Neural crest cell (in vitro differentiated cells): Measurements from ENCODE around the gene CCDC32. TPM values are rescaled to one million over a fixed set of nuclear protein-coding genes. Genes with fewer than 3 reads are reported as not detected.

Source experiments
- DNase-seq: peaks from one replicate; pipeline ENCODE4 v3.0.0; 2021; ENCODE audit warnings: low read depth, mixed read lengths, low spot score
- H3K27ac Mint-ChIP-seq: one replicate; pipeline ENCODE4 v1.8.0; 2021; ENCODE audit warnings: mild to moderate bottlenecking, mixed read lengths; ENCODE audit not compliant: unreplicated experiment
- H3K27me3 Mint-ChIP-seq: 2 replicates; pipeline ENCODE4 v1.8.0; 2021; ENCODE audit warnings: low read depth, mild to moderate bottlenecking, mixed read lengths
- H3K36me3 Mint-ChIP-seq: 2 replicates; pipeline ENCODE4 v1.8.0; 2021; ENCODE audit warnings: low read depth, mild to moderate bottlenecking, mixed read lengths
- H3K4me1 Mint-ChIP-seq: 2 replicates; pipeline ENCODE4 v1.8.0; 2021; ENCODE audit warnings: mixed read lengths
- H3K4me3 Mint-ChIP-seq: one replicate; pipeline ENCODE4 v1.8.0; 2021; ENCODE audit warnings: mild to moderate bottlenecking, mixed read lengths
- H3K9me3 Mint-ChIP-seq: 2 replicates; pipeline ENCODE4 v1.8.0; 2021; ENCODE audit warnings: mixed read lengths
- CTCF ChIP-seq: fragments of 200-600 bp; sonication (generic); conservative IDR thresholded peaks from 2 replicates; pipeline ENCODE4 v1.5.0; 2021; ENCODE audit warnings: antibody characterized with exemption, mild to moderate bottlenecking
- long read RNA-seq: library from polyadenylated mRNA; unstranded; transcript quantifications from one replicate; pipeline ENCODE4 v2.0.0, GENCODE V29; 2020
- total RNA-seq: library from RNA; stranded (reverse); gene quantifications from 2 replicates; pipeline ENCODE4 v1.2.1, GENCODE V29; 2021

CCDC32 gene, protein sequence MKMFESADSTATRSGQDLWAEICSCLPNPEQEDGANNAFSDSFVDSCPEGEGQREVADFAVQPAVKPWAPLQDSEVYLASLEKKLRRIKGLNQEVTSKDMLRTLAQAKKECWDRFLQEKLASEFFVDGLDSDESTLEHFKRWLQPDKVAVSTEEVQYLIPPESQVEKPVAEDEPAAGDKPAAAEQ
- 19.2 and 19.9 TPM in 2 replicates for total RNA-seq
- long read RNA-seq, transcript CCDC32-202 (4 exons, 1,519 nt) = major isoform, 45 of 67 reads
- long read RNA-seq, partial matches to known transcripts = 4 of 67 reads
- long read RNA-seq, other reads (novel, unspliced or antisense) = 12 of 67 reads

- H3K27ac Mint-ChIP-seq = peak within 1 kb of the TSS; percentile 79
- no peaks in the 10 kb centered on the region for H3K9me3 Mint-ChIP-seq
- peak within 1 kb of the TSS; percentile 93 for H3K4me3 Mint-ChIP-seq
- TF ChIP-seq CTCF = no peak
- peaks cover 4% of the 10 kb centered on the region for H3K36me3 Mint-ChIP-seq
- peaks cover 16% of the 10 kb centered on the region for H3K27me3 Mint-ChIP-seq
- H3K4me1 Mint-ChIP-seq = peaks cover 25% of the 10 kb centered on the region
- DNase-seq = peak; percentile 86
Measured at GRCh38 chr15:40564591-40565332, at the start of gene CCDC32. TSS of gene CCDC32 (minus strand) at chr15:40565042. CDS start at chr15:40563015, 2,027 bp downstream.

- Mint-ChIP-seq H3K4me1 (no peaks in the 10 kb centered on the region), H3K27ac (no peak overlapping the region), H3K9me3 (no peaks in the 10 kb centered on the region), H3K27me3 (no peaks in the 10 kb centered on the region), H3K36me3 (peaks cover 3% of the 10 kb centered on the region), H3K4me3 (no peak overlapping the region)
- no peak for TF ChIP-seq CTCF
- DNase-seq = no peak
Measured at GRCh38 chr15:40613080-40613479, 48.2 kb upstream of the CCDC32 start.

- Mint-ChIP-seq H3K27ac (no peak overlapping the region), H3K4me3 (no peak overlapping the region), H3K9me3 (no peaks in the 10 kb centered on the region), H3K4me1 (peaks cover 5% of the 10 kb centered on the region), H3K36me3 (peaks cover 3% of the 10 kb centered on the region), H3K27me3 (no peaks in the 10 kb centered on the region)
- TF ChIP-seq CTCF = no peak
- DNase-seq = no peak
Measured at GRCh38 chr15:40603935-40604334, 39.1 kb upstream of the CCDC32 start.

DNA sequence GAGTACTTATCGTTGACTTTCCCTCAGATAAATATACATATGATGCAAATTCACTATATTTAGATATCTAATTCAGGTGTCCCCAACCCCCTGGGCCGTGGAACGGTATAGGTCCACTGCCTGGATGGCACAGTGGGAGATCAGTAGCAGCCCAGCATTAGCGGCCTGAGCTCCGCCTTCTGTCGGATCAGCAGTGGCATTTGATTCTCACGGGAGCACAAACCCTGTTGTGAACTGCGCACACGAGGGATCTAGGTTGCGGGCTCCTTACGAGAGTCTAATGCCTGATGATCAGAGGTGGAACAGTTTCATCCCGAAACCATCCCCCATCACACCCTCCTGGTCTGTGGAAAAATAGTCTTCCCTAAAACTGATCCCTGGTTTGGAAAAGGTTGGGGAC is 36.1 kb upstream of the CCDC32 start:
- Mint-ChIP-seq H3K27ac (no peak overlapping the region), H3K4me1 (peaks cover 6% of the 10 kb centered on the region), H3K36me3 (no peaks in the 10 kb centered on the region), H3K27me3 (no peaks in the 10 kb centered on the region), H3K4me3 (no peak overlapping the region), H3K9me3 (no peaks in the 10 kb centered on the region)
- DNase-seq = no peak
- TF ChIP-seq CTCF = no peak

DNA sequence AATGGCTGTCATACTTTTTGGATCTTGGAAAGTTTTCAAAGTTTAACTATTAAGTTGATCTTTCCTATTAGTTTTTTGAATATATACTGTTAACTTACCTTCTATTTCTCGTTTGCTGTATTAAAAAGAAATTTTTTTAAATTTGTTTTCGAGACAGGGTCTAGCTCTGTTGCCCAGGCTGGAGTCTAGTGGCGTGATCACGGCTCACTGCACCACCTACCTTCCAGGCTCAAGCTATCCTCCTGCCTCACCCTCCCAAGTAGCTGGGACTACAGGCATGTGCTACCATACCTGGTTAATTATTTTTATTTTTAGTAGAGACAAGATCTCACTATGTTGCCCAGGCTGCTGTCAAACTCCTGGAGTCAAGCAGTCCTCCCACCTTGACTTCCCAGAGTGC is 33.8 kb upstream of the CCDC32 start:
- H3K27me3 Mint-ChIP-seq = peaks cover 4% of the 10 kb centered on the region
- peaks cover 18% of the 10 kb centered on the region for H3K4me1 Mint-ChIP-seq
- no peak for TF ChIP-seq CTCF
- H3K9me3 Mint-ChIP-seq = peaks cover 1% of the 10 kb centered on the region
- H3K27ac Mint-ChIP-seq = no peak overlapping the region
- DNase-seq = no peak
- no peak overlapping the region for H3K4me3 Mint-ChIP-seq
- peaks cover 3% of the 10 kb centered on the region for H3K36me3 Mint-ChIP-seq
